Measurements from ENCODE around the gene C10orf90. TPM values are rescaled to one million over a fixed set of nuclear protein-coding genes. Genes with fewer than 3 reads are reported as not detected.

C10orf90 gene, protein sequence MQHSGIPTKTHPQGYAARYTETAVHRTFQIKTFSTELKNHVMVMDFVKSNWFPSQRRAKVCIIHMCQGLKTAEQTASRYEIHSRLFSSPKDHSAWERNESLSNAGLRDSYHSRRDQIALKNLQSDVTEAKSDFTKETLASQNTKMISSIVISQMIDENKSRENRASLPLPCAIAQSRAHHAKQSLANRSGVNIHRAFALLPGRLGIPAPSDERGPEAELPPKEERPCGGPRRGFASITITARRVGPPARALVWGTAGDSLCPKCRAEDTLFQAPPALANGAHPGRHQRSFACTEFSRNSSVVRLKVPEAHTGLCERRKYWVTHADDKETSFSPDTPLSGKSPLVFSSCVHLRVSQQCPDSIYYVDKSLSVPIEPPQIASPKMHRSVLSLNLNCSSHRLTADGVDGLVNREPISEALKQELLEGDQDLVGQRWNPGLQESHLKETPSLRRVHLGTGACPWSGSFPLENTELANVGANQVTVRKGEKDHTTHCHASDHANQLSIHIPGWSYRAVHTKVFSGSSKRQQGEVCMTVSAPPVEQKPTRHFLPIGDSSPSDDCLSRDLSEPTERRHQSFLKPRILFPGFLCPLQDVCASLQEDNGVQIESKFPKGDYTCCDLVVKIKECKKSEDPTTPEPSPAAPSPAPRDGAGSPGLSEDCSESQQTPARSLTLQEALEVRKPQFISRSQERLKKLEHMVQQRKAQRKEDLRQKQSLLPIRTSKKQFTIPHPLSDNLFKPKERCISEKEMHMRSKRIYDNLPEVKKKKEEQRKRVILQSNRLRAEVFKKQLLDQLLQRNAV
- 0.99 and 1.3 TPM in 2 replicates for total RNA-seq (2014; rRNA removed; shearing (Covaris generic))
- polyA plus RNA-seq (2014; cell fraction: nucleus; rRNA removed), result 0.39 and 4.5 TPM in 2 replicates

DNA sequence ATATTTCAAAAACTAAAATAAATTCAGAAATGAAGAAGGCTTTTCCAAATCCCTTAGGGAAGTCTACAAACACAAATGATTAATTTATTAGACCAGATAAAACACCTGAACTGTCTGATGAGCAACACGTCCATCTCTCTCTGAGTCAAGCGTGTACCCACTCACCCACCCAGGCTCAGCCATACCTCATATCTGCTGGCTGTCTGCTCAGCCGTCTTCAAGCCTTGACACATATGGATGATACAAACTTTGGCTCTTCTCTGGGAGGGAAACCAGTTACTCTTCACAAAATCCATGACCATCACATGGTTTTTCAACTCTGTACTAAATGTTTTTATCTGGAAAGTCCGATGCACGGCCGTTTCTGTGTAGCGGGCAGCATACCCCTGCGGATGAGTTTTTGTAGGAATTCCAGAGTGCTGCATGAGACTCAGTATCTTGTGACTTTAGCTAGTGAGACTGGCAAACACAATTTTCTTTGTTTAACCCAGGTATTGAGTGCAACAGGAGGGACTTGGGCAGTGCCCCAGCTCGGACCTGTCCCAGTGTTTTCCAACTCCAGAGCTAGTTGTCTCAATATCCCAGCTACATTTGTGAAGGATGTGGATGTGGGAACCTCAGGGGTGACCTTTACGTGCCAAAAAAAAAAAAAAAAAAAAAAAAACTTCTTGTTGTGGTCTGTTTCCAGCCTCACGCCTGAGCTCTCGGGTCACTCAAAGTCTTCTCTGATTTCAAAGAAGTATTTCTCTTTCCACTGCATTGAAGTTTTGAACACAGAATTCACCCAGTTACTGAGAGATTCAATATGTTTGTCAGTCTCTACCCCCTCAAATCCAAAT, at the start of gene C10orf90:
Gene C10orf90 (minus strand): TSS at position 638 of the 839 bp plus-strand sequence. CDS start 213 bp downstream, at position 425.
- DNase-seq (ENCODE audit: extremely low read depth, low read depth), result no peak

DNA sequence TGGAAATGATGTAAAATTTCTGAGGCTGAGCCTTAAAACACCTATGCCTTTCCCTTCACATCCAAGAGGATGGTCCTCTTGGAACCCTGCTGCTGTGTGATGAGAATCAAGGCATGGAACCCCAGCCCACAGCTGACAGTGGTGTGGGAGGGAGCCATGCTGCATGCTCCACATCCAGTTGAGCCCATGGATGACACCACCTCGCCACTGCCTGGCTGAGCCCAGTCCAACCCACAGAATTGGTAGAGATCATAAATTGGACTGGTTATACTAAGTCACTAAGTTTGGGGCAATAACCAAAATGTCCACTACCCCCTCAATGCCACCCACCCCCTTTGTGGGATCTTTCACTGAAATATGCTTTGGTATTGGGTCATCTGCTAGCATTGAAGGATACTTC, 45.9 kb upstream of the C10orf90 start:
- no peak for DNase-seq (ENCODE audit: extremely low read depth, low read depth)

DNA sequence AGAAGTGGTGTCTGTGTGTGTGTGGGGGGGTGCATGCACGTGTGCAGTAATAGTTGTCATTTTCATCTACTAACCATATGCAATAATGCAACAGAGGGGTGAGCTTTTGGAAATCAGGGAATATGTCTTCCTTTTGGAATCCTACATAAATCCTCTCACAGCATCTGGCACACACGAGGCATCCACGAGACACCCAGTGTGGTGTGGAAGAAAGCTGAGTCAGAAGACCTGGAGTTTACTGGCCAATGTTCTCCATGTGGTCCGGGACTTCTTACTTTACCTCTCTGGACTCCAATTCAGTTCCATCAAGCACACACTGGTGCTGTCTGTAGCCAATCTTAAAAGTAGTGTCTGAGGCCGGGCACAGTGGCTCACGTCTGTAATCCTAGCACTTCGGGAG, 43.1 kb upstream of the C10orf90 start:
- no peak for DNase-seq (ENCODE audit: extremely low read depth, low read depth)

DNA sequence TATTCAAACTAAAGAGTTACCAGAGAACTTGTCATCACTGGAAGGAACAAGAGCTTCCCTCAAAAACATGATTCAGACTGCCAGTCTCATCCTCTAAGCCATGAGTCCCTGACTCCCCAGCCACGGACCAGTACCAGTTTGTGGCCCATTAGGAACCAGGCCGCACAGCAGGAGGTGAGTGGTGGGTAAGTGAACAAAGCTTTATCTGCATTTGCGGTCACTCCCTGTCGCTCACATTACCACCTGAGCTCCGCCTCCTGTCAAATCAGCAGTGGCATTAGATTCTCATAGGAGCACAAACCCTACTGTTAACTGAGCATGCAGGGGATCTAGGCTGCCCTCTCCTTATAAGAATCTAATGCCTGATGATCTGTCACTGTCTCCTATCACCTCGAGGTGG, 42.2 kb upstream of the C10orf90 start:
- no peak for DNase-seq (ENCODE audit: extremely low read depth, low read depth)

DNA sequence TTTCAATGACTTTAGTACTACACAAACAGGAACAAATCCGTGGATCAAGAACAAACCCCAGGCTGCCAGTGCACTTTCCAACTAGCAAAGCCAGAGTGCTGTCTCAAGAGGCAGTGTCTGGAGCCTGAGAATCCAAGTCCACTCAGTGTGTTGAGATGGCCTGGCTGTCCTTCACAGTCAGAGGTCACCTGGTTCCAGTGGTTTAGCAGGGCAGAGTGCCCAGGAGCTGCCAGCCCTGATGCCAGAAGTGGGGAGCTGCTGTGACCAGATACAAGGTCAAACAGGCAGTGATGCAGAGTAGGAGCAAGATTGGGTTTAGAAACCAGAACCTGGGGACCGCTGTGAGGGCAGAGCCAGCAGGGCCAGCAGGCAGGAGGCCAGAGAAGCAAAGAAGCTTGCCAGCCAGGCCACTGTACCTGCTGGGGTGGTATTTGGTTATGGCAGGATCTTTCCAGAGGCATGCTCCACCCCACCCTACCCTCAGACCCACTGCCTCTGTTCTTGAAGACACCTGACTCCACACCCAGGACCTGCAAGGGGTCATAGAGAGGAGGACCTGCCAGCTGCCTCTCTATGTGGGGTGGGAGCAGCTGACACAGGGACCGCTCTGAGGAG, 35.6 kb upstream of the C10orf90 start:
- DNase-seq (ENCODE audit: extremely low read depth, low read depth), result no peak

DNA sequence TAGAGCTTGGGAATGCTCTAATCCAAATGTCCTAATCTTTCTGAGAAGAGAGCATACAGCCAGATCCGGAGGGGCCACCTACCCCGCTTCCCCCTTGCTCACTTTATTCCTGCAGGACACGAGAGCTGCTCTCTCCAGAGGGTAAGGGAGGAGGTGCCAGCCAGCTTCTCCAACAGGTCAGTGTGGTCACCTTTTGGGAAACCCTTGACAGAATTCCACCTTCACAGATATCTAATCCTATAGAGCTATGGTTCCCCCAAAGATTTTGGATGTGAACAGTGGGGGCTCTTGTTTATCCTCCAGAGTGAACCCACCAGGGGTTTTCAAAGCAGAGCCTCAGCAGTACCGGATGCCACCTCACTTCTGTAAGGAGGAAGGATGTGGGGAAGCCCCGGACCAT, 34.6 kb upstream of the C10orf90 start:
- DNase-seq (ENCODE audit: extremely low read depth, low read depth), result no peak

DNA sequence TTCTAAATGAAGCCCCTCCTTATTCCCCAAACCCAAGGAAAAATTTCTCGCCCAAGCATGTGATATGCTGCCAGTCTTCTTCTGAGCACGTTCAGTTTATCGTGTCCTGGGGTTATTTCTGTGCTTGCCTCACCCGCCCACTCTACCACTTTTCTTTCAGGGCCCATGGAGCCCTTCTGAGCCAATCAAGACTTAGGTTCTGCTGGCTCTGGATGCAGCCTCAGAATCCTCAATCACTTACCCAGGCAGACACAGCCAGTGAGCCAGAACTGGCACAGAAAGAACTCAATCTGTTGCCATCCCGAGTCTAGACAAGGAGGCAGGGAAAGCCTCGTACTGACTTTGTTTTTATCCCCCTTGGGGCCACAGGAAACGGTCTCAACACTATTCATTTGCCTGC, 34.2 kb upstream of the C10orf90 start:
- no peak for DNase-seq (ENCODE audit: extremely low read depth, low read depth)

DNA sequence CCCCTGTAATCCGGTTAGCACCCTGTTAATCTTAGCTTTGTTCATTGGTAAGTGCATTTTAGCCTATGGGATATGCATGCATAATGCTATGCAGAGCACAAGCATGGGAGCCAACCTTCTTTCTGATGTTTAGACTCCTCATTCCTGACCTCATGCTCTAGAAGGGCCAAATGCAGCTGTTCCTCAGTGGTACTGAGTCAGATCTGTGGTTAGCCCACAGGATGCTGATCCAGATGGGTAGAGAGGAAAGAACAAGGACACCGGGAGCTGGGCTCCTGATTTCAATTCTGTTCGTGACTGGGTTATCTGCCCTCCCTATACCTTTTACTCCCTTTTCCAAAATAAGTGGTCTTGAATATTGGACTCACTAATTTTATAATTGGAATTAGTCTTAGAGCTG, 31.7 kb upstream of the C10orf90 start:
- DNase-seq (ENCODE audit: extremely low read depth, low read depth), result no peak

DNA sequence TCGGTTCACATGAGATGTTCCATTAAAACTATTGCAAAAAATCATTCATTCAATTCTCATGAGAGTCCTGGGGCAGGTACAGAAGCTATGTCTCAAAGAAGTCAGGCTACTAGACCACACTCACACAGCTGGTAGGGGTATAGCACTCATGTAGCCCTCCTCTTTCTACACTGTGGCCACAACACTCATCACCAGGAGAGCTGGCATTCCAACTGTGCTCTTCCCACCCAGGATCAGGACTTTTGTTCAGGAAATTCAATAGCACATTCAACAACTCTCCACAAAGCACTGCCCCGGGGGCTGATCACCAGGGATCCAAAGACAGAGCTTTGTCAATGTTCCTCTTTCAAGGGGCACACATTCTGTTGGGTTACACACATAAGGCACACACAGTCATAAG, 31.0 kb upstream of the C10orf90 start:
- DNase-seq (ENCODE audit: extremely low read depth, low read depth), result no peak

DNA sequence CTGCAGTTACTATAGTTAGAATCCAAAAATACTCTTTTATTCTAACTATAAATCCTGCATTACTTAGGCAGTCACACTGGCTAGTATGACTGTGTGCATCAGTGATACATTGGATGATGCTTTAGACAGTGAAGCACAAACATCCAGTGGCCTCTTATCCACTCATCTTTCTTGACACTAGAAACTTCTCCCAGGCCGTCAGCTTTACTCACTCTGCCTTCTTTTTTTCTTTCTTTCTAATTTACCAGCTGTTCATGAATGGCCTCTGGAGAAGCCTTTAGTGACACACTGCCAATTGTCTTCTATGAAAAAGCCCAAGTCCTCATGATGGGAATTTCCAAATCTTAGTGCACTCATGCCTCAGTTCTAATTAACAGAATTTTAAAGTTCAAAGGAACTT, 26.2 kb upstream of the C10orf90 start:
- no peak for DNase-seq (ENCODE audit: extremely low read depth, low read depth)

DNA sequence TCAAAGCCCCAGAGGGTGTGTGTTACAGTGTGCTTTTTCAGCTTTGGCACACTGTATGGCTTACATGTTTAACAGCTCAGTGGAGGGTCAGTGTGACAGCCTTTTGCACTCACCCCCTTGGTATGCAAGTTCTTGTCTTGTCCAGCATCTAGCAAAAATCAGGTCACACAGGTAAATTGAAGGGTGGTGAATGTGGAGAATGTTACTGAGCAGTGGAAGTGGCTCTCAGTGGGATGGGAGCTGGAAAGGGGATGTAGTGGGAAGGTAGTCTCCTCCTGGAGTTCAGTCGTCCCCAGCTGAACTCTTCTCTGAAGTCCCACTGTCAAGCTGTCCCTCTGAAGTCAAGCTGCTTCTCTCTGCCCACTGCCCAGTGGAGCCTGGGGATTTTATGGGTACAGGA, 21.0 kb upstream of the C10orf90 start:
- DNase-seq (ENCODE audit: extremely low read depth, low read depth), result no peak

DNA sequence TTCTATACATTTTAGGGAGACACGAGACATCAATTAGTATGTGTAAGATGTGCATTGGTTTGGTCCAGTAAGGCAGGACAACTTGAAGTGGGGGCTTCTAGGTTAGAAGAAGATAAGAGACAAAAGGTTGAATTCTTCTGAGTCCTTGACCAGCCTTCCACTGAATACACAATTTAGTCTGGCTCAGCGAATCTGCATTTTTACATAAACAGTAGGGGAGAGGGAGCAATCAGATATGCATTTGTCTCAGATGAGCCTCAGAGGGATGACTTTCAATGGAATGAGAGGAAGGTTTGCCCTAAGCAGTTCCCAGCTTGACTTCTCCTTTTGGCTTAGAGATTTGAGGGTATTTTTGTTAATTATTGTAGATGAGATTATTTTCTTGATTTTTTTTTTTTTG, 20.0 kb upstream of the C10orf90 start:
- no peak for DNase-seq (ENCODE audit: extremely low read depth, low read depth)

DNA sequence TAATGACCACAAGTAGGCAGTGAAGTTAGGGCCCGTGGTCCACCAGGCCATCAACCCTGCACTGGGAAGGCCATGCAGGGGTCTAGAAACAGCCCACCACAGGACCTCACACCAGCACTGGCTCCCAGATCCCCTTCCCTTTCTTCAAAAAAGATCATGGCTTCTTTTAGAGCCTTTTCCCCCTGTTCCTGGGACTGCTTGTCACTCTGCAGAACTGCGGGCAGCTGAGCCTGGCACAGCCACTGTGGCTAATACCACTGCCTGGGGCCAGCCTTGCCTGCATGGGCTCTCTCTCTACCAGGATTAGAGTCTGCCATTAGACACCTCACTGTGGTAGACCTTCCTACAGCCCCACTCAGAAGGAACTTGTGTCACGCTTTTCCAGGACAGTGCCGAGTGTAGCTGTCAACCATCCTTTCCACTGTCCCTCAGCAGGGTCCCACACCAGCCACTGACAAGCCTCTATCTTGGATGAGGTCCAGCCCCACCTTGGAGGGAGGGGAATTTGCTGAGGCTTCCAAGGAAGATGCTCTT, 19.0 kb upstream of the C10orf90 start:
- no peak for DNase-seq (ENCODE audit: extremely low read depth, low read depth)

DNA sequence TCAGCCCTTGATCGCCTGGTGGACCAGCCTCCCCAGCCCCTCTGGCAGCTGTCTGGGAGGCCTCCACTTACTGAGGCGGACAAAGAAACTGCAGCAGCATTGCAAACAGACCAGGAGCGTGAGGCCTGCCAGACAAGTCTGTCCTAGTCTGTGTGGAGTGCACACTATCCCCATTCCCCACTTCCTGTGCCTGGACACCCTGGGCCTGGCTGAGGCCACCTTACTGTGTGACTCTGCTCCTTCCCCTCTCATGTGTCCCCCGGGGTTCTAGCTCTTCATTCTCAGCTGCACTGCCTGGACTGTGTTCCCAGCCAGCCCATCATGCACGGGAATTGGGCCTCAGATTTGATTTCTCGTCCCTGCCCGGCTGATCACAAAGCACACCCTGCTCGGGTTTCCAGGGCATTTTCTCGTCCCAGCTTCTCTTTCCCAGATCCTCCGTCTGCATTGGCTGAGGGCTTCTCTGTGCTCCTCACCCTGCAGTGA, 16.7 kb upstream of the C10orf90 start:
- DNase-seq (ENCODE audit: extremely low read depth, low read depth), result no peak

DNA sequence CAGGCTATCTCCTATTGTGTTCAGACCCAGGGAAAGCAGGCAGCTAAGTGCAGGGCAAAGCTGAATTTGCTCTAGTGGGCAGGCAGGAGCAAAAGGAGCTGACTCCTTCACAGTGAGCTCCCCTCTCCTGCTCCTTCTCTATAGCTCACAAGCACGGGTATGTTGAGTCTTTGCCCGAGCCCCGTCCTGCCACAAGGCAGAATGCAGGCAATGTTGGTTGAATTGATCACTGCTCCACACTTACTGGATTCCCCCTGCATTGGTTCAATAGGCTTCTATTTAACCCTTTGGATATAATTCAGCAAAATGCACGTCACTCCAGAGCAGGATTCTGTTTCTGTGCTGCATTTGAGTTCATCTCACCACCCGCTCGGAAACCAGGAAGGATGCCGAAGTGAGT, 16.2 kb upstream of the C10orf90 start:
- no peak for DNase-seq (ENCODE audit: extremely low read depth, low read depth)

DNA sequence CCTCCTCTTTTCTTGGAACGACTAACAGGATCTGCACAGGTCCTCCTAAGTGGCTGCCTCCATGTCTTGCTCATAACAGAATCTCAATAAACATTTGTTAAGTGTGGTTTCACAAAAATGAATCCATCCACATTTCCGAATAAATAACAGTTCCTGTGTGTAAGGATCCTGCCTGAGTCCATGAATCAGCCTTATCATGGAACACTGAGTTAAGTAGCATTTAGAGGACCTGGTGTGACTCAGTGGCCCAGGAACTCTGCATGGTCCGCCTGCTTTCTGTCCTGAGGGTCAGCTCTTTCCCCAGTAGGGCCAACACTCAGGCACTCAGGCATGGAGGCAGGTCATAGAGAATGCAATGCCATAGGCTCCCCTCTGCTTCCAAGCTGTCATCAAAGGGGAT, 15.8 kb upstream of the C10orf90 start:
- DNase-seq (ENCODE audit: extremely low read depth, low read depth), result no peak

DNA sequence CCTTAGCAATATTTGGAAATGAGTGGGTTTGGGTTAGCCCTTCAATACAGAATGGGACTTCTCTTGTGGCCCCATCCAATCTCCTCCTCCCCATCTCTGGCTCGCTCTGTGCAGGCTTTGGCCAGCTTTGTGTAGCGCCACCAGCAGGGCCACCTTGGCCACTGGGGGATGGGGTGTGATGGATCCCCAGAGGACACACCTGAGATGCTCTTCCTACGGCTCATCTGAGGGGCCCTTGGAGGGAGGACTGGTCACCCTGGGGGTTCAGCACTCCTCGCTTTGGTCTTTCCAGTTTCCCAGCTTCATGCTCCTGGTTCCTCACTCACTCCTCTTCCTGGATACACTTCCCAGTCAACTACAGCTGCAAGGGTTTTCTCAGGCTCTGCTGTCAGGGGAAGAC, 15.3 kb upstream of the C10orf90 start:
- DNase-seq (ENCODE audit: extremely low read depth, low read depth), result no peak

DNA sequence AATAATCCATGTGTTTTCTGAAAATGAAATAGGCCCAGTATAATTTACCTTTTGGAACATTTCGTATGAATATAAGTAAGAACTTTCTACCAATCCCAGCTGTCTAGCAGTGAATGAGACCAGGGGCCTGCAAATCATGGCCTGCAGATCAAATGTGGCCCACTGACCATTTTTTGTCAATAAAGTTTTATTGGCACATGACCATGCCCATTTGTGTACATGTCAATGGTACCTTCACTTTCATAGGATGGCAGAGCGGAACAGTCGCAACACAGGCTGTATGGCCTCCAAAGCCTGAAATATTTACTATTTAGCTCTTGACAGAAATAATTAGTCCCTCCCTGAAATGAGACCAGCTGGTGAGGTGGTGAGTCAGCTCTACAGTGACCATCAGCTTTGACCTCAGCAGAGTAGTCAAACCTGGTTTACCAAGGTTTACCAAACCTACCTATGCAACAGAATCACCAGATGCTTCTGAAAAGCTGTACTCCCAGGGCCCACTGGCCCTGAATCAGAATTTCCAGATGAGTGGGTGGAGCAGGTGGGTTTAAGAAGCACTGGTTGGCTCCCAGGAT, 13.8 kb upstream of the C10orf90 start:
- no peak for DNase-seq (ENCODE audit: extremely low read depth, low read depth)

DNA sequence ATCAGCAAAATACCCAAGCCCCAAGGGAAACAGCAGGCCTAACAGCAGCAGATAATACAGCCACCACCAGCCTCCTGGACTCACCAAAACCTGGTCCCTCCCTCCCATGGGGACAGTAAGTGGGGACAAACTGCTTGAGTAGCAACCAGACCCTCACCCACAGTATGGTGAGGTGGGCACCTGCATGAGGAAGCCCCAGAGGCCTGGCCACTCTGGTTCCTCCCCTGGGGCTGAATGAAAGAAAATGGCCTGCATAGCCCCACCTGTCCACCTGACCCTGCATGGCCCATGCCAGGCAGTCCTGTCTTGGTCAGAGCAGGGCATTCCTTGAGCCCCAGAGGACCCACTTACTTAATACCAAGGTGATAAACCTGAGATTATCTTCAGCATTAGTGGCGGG, 13.0 kb upstream of the C10orf90 start:
- no peak for DNase-seq (ENCODE audit: extremely low read depth, low read depth)

Measured in NCI-H460 (cell line).